HG03097 (cell line): Measurements from ENCODE around the gene CMTM7.

Experiments used
- ATAC-seq: cut with Tn5 transposase; IDR thresholded peaks from one replicate; pipeline ENCODE4 v1.9.1; 2021; ENCODE audit not compliant: unreplicated experiment, low FRiP score

CMTM7 gene

GRCh38 chr3:32411442-32411841 lies 19.8 kb downstream of the CMTM7 start:
- no peak for ATAC-seq

GRCh38 chr3:32412887-32413286 lies 21.2 kb downstream of the CMTM7 start:
- ATAC-seq: no peak

GRCh38 chr3:32413845-32414521 lies 22.3 kb downstream of the CMTM7 start:
- ATAC-seq: no peak

GRCh38 chr3:32414522-32415202 lies 23.0 kb downstream of the CMTM7 start:
- ATAC-seq: no peak

GRCh38 chr3:32419742-32420125 lies 28.1 kb downstream of the CMTM7 start:
- no peak for ATAC-seq

GRCh38 chr3:32420126-32421038 lies 28.7 kb downstream of the CMTM7 start:
- peak; percentile 46 for ATAC-seq

GRCh38 chr3:32421185-32421584 lies 29.5 kb downstream of the CMTM7 start:
- ATAC-seq: no peak

- no peak for ATAC-seq
These were observed 30.6 kb downstream of the CMTM7 start for GRCh38 chr3:32421991-32422859.

- ATAC-seq: no peak
These were observed 31.3 kb downstream of the CMTM7 start for GRCh38 chr3:32422943-32423342.

GRCh38 chr3:32423534-32423933 lies 31.9 kb downstream of the CMTM7 start:
- ATAC-seq: no peak

GRCh38 chr3:32423956-32424557 lies 32.4 kb downstream of the CMTM7 start:
- no peak for ATAC-seq

- ATAC-seq: no peak
These were observed 33.1 kb downstream of the CMTM7 start for GRCh38 chr3:32424581-32425250.

GRCh38 chr3:32428092-32429068 lies 36.7 kb downstream of the CMTM7 start:
- peak; percentile 50 for ATAC-seq

GRCh38 chr3:32430900-32431299 lies 39.2 kb downstream of the CMTM7 start:
- ATAC-seq: no peak

GRCh38 chr3:32431481-32431880 lies 39.8 kb downstream of the CMTM7 start:
- no peak for ATAC-seq

GRCh38 chr3:32432045-32432710 lies 40.5 kb downstream of the CMTM7 start:
- no peak for ATAC-seq

- no peak for ATAC-seq
These were observed 41.3 kb downstream of the CMTM7 start for GRCh38 chr3:32432711-32433530.
